CD14-positive monocyte (primary cell): ENCODE results near the gene ADAMTSL4. TPM values are rescaled to one million over a fixed set of nuclear protein-coding genes. Genes with fewer than 3 reads are reported as not detected.
A peak's percentile ranks its signal among the peaks of the same experiment; 100 is the strongest.

Source experiments
- DNase-seq, 3 donors: peaks; one replicate each; pipeline ENCODE4 v3.0.0-alpha.2; 2011 to 2022
- H2AFZ ChIP-seq: 2 replicates; pipeline ENCODE4 v1.6.0; 2012; ENCODE audit warnings: mild to moderate bottlenecking, low read depth, low read length, inconsistent platforms; ENCODE audit not compliant: insufficient read depth, poor library complexity, severe bottlenecking
- H3K27ac ChIP-seq, 2 donors: 1 replicate in 1 of 2; 2 replicates in 1 of 2; pipeline ENCODE4 v1.5.1; 2012 to 2013; ENCODE audit warnings: low read length in 2 of 2, control low read depth in 1 of 2, inconsistent platforms in 1 of 2, low read depth in 1 of 2, mild to moderate bottlenecking in 1 of 2
- H3K27me3 ChIP-seq, 2 donors: one replicate each; pipeline versions ENCODE4 v1.6.0 to v1.6.1; 2011 to 2013; ENCODE audit warnings: low read length in 2 of 2; ENCODE audit not compliant: control insufficient read depth in 2 of 2, insufficient read depth in 2 of 2
- H3K36me3 ChIP-seq, 2 donors: replicated peaks in 1 of 2; 1 replicate in 1 of 2; 2 replicates in 1 of 2; pipeline versions ENCODE4 v1.5.1 to v1.6.1; 2012 to 2013; ENCODE audit warnings: low read length in 2 of 2, control low read depth in 1 of 2, inconsistent platforms in 1 of 2, mild to moderate bottlenecking in 1 of 2; ENCODE audit not compliant: insufficient read depth in 2 of 2, control insufficient read depth in 1 of 2
- H3K4me1 ChIP-seq, 2 donors: 1 replicate in 1 of 2; 2 replicates in 1 of 2; pipeline versions ENCODE4 v1.5.1 to v1.6.1; 2012 to 2013; ENCODE audit warnings: low read length in 2 of 2, control low read depth in 1 of 2, inconsistent platforms in 1 of 2, mild to moderate bottlenecking in 1 of 2, moderate library complexity in 1 of 2; ENCODE audit not compliant: insufficient read depth in 2 of 2, control insufficient read depth in 1 of 2
- H3K4me2 ChIP-seq: replicated peaks from 2 replicates; pipeline ENCODE3; 2012; ENCODE audit warnings: low read length, moderate library complexity, mild to moderate bottlenecking; ENCODE audit not compliant: poor library complexity, severe bottlenecking; ENCODE audit errors: extremely low read depth
- H3K4me3 ChIP-seq, 3 experiments: fragments of 200-600 bp in 1 of 3; sonication (generic) in 1 of 3; replicated peaks in 1 of 3; 1 replicate in 2 of 3; 2 replicates in 1 of 3; pipeline ENCODE4 v1.5.1; 2011 to 2013; ENCODE audit warnings: low read length in 3 of 3, mild to moderate bottlenecking in 3 of 3, control low read depth in 2 of 3, low read depth in 2 of 3, inconsistent platforms in 1 of 3, moderate library complexity in 1 of 3
- H3K79me2 ChIP-seq: 2 replicates; pipeline ENCODE4 v1.6.0; 2012; ENCODE audit warnings: mild to moderate bottlenecking, control low read depth, inconsistent platforms, low read length, moderate library complexity; ENCODE audit not compliant: insufficient read depth
- H3K9ac ChIP-seq: 2 replicates; pipeline ENCODE4 v1.6.0; 2017; ENCODE audit warnings: low read length, mild to moderate bottlenecking; ENCODE audit not compliant: insufficient read depth, poor library complexity, severe bottlenecking
- H3K9me3 ChIP-seq, 2 donors: replicated peaks in 1 of 2; 1 replicate in 1 of 2; 2 replicates in 1 of 2; pipeline versions ENCODE4 v1.5.1 to v1.6.1; 2012 to 2013; ENCODE audit warnings: low read length in 2 of 2, control low read depth in 1 of 2; ENCODE audit not compliant: control insufficient read depth in 1 of 2, insufficient read depth in 1 of 2
- H4K20me1 ChIP-seq: 2 replicates; pipeline ENCODE4 v1.6.0; 2012; ENCODE audit warnings: mild to moderate bottlenecking, low read length, control low read depth, moderate library complexity; ENCODE audit not compliant: insufficient read depth
- H3K27ac Mint-ChIP-seq, 7 donors: one replicate each; pipeline ENCODE4 v1.8.0; 2020; ENCODE audit warnings: mild to moderate bottlenecking in 7 of 7, mixed read lengths in 7 of 7, moderate library complexity in 6 of 7, inconsistent platforms in 2 of 7
- H3K27me3 Mint-ChIP-seq, 3 donors: one replicate each; pipeline ENCODE4 v1.8.0; 2021 to 2022; ENCODE audit warnings: low read depth in 3 of 3, mild to moderate bottlenecking in 3 of 3, mixed read lengths in 3 of 3, moderate library complexity in 3 of 3, inconsistent platforms in 1 of 3
- H3K36me3 Mint-ChIP-seq, 2 donors: one replicate each; pipeline ENCODE4 v1.8.0; 2020; ENCODE audit warnings: mixed read lengths in 2 of 2, inconsistent platforms in 1 of 2, mild to moderate bottlenecking in 1 of 2
- H3K4me1 Mint-ChIP-seq: one replicate; pipeline ENCODE4 v1.8.0; 2020; ENCODE audit warnings: mild to moderate bottlenecking, mixed read lengths
- H3K4me3 Mint-ChIP-seq, 2 donors: one replicate each; pipeline ENCODE4 v1.8.0; 2020; ENCODE audit warnings: mild to moderate bottlenecking in 2 of 2, mixed read lengths in 2 of 2, moderate library complexity in 1 of 2
- H3K9me3 Mint-ChIP-seq, 7 donors: one replicate each; pipeline ENCODE4 v1.8.0; 2020 to 2022; ENCODE audit warnings: mixed read lengths in 7 of 7, mild to moderate bottlenecking in 6 of 7, moderate library complexity in 6 of 7, inconsistent platforms in 2 of 7
- WGBS: methylation state at CpG from one replicate; pipeline ENCODE4 v1.1.5; 2013; ENCODE audit warnings: missing lambda C conversion rate; ENCODE audit not compliant: insufficient coverage; 5-methylcytosine and 5-hydroxymethylcytosine counted together
- intact Hi-C, 2 donors: fragments of 100-400 bp; cut with micrococcal nuclease; formaldehyde crosslinking; loops; one replicate each; pipeline versions ENCODE4 v1.15.0 to v1.15.1; 2023
- polyA plus RNA-seq, 3 donors: library from polyadenylated mRNA; depleted of rRNA in 1 of 3; unstranded in 2 of 3; stranded (reverse) in 1 of 3; fragments of 300-500 nt in 2 of 3; fragments of >200 nt in 1 of 3; fragmentation: Illumina TruSeq in 2 of 3; gene quantifications; 1 replicate in 2 of 3; 2 replicates in 1 of 3; pipeline ENCODE4 v1.2.3, GENCODE V29; 2012 to 2021
- TF ChIP-seq, protein P1 (sequence below): fragments of 200-600 bp; IDR thresholded peaks from one replicate; pipeline ENCODE4 v1.8.0; 2022; ENCODE audit warnings: antibody characterized with exemption, mild to moderate bottlenecking

Gene ADAMTSL4
- polyA plus RNA-seq, 3 donors: 2.5 to 109 (median 2.8) TPM

DNA sequence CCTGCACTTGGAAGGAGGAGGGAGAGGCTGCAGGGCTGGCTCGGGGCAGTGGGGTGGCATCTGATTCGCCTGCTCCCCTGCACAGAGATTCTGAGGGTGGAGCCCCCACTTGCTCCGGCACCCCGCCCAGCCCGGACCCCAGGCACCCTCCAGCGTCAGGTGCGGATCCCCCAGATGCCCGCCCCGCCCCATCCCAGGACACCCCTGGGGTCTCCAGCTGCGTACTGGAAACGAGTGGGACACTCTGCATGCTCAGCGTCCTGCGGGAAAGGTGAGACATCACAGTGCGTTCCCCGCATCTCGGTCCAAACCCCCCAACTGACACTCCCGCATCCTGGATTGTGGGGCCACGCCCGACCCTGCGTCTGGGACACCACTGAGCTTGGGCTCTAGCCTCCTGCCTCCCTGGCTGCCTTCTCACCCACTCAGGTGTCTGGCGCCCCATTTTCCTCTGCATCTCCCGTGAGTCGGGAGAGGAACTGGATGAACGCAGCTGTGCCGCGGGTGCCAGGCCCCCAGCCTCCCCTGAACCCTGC, 7.9 kb downstream of the ADAMTSL4 start:
- peaks cover 44 to 66% of the 10 kb centered on the region in 2 donors for H3K36me3 ChIP-seq
- Mint-ChIP-seq H3K36me3 (peaks cover 51 to 69% of the 10 kb centered on the region in 2 donors), H3K27ac (peak overlapping the region in 1 of 7 donors; percentile 36), H3K4me3 (no peak overlapping the region), H3K4me1 (peaks cover 56% of the 10 kb centered on the region), H3K27me3 (peaks cover 0 to 4% (median under 1%) of the 10 kb centered on the region in 3 donors), H3K9me3 (peaks cover 0 to 3% (median 0%) of the 10 kb centered on the region in 7 donors)
- H2AFZ ChIP-seq: no peak overlapping the region
- no peak overlapping the region for H3K9ac ChIP-seq
- H3K27ac ChIP-seq: no peak overlapping the region
- H3K4me3 ChIP-seq: no peak overlapping the region
- TF ChIP-seq, protein P1, sequence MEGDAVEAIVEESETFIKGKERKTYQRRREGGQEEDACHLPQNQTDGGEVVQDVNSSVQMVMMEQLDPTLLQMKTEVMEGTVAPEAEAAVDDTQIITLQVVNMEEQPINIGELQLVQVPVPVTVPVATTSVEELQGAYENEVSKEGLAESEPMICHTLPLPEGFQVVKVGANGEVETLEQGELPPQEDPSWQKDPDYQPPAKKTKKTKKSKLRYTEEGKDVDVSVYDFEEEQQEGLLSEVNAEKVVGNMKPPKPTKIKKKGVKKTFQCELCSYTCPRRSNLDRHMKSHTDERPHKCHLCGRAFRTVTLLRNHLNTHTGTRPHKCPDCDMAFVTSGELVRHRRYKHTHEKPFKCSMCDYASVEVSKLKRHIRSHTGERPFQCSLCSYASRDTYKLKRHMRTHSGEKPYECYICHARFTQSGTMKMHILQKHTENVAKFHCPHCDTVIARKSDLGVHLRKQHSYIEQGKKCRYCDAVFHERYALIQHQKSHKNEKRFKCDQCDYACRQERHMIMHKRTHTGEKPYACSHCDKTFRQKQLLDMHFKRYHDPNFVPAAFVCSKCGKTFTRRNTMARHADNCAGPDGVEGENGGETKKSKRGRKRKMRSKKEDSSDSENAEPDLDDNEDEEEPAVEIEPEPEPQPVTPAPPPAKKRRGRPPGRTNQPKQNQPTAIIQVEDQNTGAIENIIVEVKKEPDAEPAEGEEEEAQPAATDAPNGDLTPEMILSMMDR: no peak
- DNase-seq: no peak
- intact Hi-C loops: loop anchor here in 1 of 2 donors (10.0 kb wide), 2 partner anchors 72 to 292 kb away; partner anchors contain the start of genes APH1A and TARS2
- H3K9me3 ChIP-seq: no peaks in the 10 kb centered on the region
- peaks cover 62 to 64% of the 10 kb centered on the region in 2 donors for H3K4me1 ChIP-seq
- 98% methylated on average over 21 of the region's 26 CpGs for WGBS
- no peaks in the 10 kb centered on the region for H3K27me3 ChIP-seq
- H4K20me1 ChIP-seq: peaks cover 70% of the 10 kb centered on the region
- H3K79me2 ChIP-seq: peaks cover 61% of the 10 kb centered on the region
- H3K4me2 ChIP-seq: no peak overlapping the region

DNA sequence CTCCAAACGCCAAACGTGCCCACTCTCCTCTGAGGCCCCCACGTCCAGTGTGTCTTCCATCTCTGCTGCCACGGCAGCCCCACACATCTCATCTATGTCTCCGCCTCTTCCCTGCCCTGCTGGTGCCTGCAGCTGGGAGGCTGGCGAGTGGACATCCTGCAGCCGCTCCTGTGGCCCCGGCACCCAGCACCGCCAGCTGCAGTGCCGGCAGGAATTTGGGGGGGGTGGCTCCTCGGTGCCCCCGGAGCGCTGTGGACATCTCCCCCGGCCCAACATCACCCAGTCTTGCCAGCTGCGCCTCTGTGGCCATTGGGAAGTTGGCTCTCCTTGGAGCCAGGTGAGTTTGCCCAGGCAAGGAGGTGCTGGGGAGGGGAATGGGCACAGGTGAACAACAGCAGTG, 8.6 kb downstream of the ADAMTSL4 start:
- intact Hi-C loops: loop anchor here in 1 of 2 donors (10.0 kb wide), 2 partner anchors 73 to 293 kb away; partner anchors contain the start of genes APH1A and TARS2
- Mint-ChIP-seq H3K4me1 (peaks cover 56% of the 10 kb centered on the region), H3K9me3 (peaks cover 0 to 3% (median 0%) of the 10 kb centered on the region in 7 donors), H3K36me3 (peaks cover 53 to 69% of the 10 kb centered on the region in 2 donors), H3K27me3 (peaks cover 0 to 4% (median 0%) of the 10 kb centered on the region in 3 donors), H3K27ac (no peak overlapping the region), H3K4me3 (no peak overlapping the region)
- peaks cover 77% of the 10 kb centered on the region for H4K20me1 ChIP-seq
- no peak overlapping the region for H2AFZ ChIP-seq
- no peaks in the 10 kb centered on the region for H3K27me3 ChIP-seq
- H3K4me2 ChIP-seq: no peak overlapping the region
- H3K27ac ChIP-seq: no peak overlapping the region
- H3K4me3 ChIP-seq: no peak overlapping the region
- DNase-seq: no peak
- peaks cover 65% of the 10 kb centered on the region for H3K79me2 ChIP-seq
- H3K9ac ChIP-seq: no peak overlapping the region
- WGBS: 97% methylated on average over 10 of the region's 15 CpGs
- H3K4me1 ChIP-seq: peaks cover 62 to 64% of the 10 kb centered on the region in 2 donors
- TF ChIP-seq, protein P1: no peak
- peaks cover 44 to 66% of the 10 kb centered on the region in 2 donors for H3K36me3 ChIP-seq
- no peaks in the 10 kb centered on the region for H3K9me3 ChIP-seq
